Measurements from ENCODE around the gene BDH1.

GRCh38 chr3:197575362-197575761 is 19.6 kb upstream of the BDH1 start:
- TF ChIP-seq, protein P1, sequence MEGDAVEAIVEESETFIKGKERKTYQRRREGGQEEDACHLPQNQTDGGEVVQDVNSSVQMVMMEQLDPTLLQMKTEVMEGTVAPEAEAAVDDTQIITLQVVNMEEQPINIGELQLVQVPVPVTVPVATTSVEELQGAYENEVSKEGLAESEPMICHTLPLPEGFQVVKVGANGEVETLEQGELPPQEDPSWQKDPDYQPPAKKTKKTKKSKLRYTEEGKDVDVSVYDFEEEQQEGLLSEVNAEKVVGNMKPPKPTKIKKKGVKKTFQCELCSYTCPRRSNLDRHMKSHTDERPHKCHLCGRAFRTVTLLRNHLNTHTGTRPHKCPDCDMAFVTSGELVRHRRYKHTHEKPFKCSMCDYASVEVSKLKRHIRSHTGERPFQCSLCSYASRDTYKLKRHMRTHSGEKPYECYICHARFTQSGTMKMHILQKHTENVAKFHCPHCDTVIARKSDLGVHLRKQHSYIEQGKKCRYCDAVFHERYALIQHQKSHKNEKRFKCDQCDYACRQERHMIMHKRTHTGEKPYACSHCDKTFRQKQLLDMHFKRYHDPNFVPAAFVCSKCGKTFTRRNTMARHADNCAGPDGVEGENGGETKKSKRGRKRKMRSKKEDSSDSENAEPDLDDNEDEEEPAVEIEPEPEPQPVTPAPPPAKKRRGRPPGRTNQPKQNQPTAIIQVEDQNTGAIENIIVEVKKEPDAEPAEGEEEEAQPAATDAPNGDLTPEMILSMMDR (IDR thresholded peaks at IDR 0.05): no peak
- TF ChIP-seq POLR2AphosphoS5 (IDR thresholded peaks at IDR 0.05): no peak
- no peak for TF ChIP-seq POLR2A (IDR thresholded peaks at IDR 0.05)
- TF ChIP-seq EP300 (IDR thresholded peaks at IDR 0.05): no peak
